SU-DHL-6 (cell line): ENCODE data around the gene TIRAP.

ENCODE experiments used
- CTCF ChIP-seq: fragments of 200-600 bp; sonication (generic); IDR thresholded peaks from one replicate; pipeline ENCODE4 v1.5.1; 2017; ENCODE audit warnings: antibody characterized with exemption, mild to moderate bottlenecking, low read length, moderate library complexity; ENCODE audit not compliant: insufficient read depth, poor library complexity, severe bottlenecking
- EZH2phosphoT487 ChIP-seq: fragments of 200-600 bp; sonication (generic), shearing (Covaris generic); conservative IDR thresholded peaks from 2 replicates; pipeline ENCODE4 v1.6.1; 2018; ENCODE audit warnings: mild to moderate bottlenecking, antibody characterized with exemption, low read length, moderate library complexity, mixed read lengths

DNA sequence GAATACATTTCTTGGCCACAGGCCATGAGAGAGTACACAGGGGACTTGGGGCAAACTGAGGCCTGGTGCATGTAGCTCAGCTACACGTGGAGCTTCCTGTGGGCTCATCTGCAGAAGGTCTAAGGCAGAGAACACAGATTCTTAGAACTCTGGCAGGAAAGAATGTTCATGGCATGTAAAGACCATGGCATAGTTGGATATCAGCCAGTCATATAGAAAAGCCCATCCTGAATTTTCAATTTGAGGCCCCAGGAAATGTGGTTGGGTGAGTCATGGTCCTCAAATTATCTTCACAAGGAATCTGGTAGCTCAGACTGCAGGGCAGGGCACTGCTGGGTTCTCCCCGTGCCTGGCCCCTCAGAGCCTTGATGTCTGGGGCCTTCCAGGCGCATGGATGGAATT, 58.9 kb downstream of the TIRAP start:
- TF ChIP-seq CTCF (no peak), EZH2phosphoT487 (no peak)
